H9 (cell line): Measurements from ENCODE around the gene RNF149. TPM values are rescaled to one million over a fixed set of nuclear protein-coding genes. Genes with fewer than 3 reads are reported as not detected.
A peak's percentile ranks its signal among the peaks of the same experiment; 100 is the strongest.

Source experiments
- DNase-seq: peaks from one replicate; pipeline ENCODE4 v3.0.0-alpha.2; 2017
- H2AFZ ChIP-seq: one replicate; pipeline ENCODE4 v1.6.1; 2013; ENCODE audit warnings: mild to moderate bottlenecking, low read length, control low read depth, moderate library complexity
- H2AK5ac ChIP-seq: 2 replicates; pipeline ENCODE4 v1.6.1; 2013; ENCODE audit warnings: low read length, control low read depth, mixed read lengths; ENCODE audit not compliant: insufficient read length
- H2BK120ac ChIP-seq: one replicate; pipeline ENCODE4 v1.6.1; 2013; ENCODE audit warnings: low read depth, mild to moderate bottlenecking, low read length, control low read depth, inconsistent platforms; ENCODE audit not compliant: poor library complexity, severe bottlenecking
- H2BK12ac ChIP-seq: 2 replicates; pipeline ENCODE4 v1.6.1; 2013; ENCODE audit warnings: low read length, control low read depth, mixed read lengths, low read depth; ENCODE audit not compliant: insufficient read length
- H2BK15ac ChIP-seq: 2 replicates; pipeline ENCODE4 v1.6.1; 2013; ENCODE audit warnings: low read depth, low read length, control low read depth
- H2BK20ac ChIP-seq: one replicate; pipeline ENCODE4 v1.6.1; 2013; ENCODE audit warnings: low read depth, mild to moderate bottlenecking, low read length, control low read depth, inconsistent platforms; ENCODE audit not compliant: poor library complexity, severe bottlenecking
- H2BK5ac ChIP-seq: 2 replicates; pipeline ENCODE4 v1.6.1; 2013; ENCODE audit warnings: low read length, control low read depth, mixed read lengths; ENCODE audit not compliant: insufficient read length
- H3K14ac ChIP-seq: 2 replicates; pipeline ENCODE4 v1.6.1; 2013; ENCODE audit warnings: low read length, control low read depth; ENCODE audit not compliant: insufficient read depth
- H3K18ac ChIP-seq: 2 replicates; pipeline ENCODE4 v1.6.1; 2013; ENCODE audit warnings: low read depth, mild to moderate bottlenecking, mixed read lengths, low read length, control low read depth; ENCODE audit not compliant: insufficient read length
- H3K23ac ChIP-seq: 2 replicates; pipeline ENCODE4 v1.6.1; 2013; ENCODE audit warnings: low read length, control low read depth, mixed read lengths, low read depth; ENCODE audit not compliant: insufficient read length
- H3K23me2 ChIP-seq: 2 replicates; pipeline ENCODE4 v1.6.1; 2013; ENCODE audit warnings: low read depth, mild to moderate bottlenecking, mixed read lengths, low read length, control low read depth; ENCODE audit not compliant: insufficient read length, poor library complexity, severe bottlenecking
- H3K27ac ChIP-seq: 2 replicates; pipeline ENCODE4 v1.5.1; 2013; ENCODE audit warnings: low read length, control low read depth, mixed read lengths, low read depth; ENCODE audit not compliant: insufficient read length
- H3K27me3 ChIP-seq: 2 replicates; pipeline ENCODE4 v1.6.1; 2013; ENCODE audit warnings: low read length, control low read depth, inconsistent platforms; ENCODE audit not compliant: insufficient read depth
- H3K4ac ChIP-seq: 2 replicates; pipeline ENCODE4 v1.6.1; 2013; ENCODE audit warnings: low read depth, mild to moderate bottlenecking, control low read depth, inconsistent platforms, low read length, moderate library complexity
- H3K4me1 ChIP-seq: 2 replicates; pipeline ENCODE4 v1.6.1; 2013; ENCODE audit warnings: low read length, control low read depth, inconsistent platforms; ENCODE audit not compliant: insufficient read depth
- H3K4me2 ChIP-seq: 2 replicates; pipeline ENCODE4 v1.6.1; 2013; ENCODE audit warnings: low read length, control low read depth, mixed read lengths; ENCODE audit not compliant: insufficient read length, insufficient read depth
- H3K56ac ChIP-seq: 2 replicates; pipeline ENCODE4 v1.6.1; 2013; ENCODE audit warnings: low read depth, mild to moderate bottlenecking, mixed read lengths, low read length, control low read depth; ENCODE audit not compliant: insufficient read length
- H3K79me1 ChIP-seq: 2 replicates; pipeline ENCODE4 v1.6.1; 2013; ENCODE audit warnings: low read depth, mild to moderate bottlenecking, moderate library complexity, low read length, control low read depth, inconsistent platforms; ENCODE audit not compliant: insufficient read depth, poor library complexity, severe bottlenecking
- H3K79me2 ChIP-seq: 2 replicates; pipeline ENCODE4 v1.6.1; 2013; ENCODE audit warnings: low read length, control low read depth, inconsistent platforms; ENCODE audit not compliant: insufficient read depth
- H3K9ac ChIP-seq: 2 replicates; pipeline ENCODE4 v1.6.1; 2013; ENCODE audit warnings: low read length, control low read depth, mixed read lengths; ENCODE audit not compliant: insufficient read length; ENCODE audit errors: extremely low read depth
- H3K9me3 ChIP-seq: one replicate; pipeline ENCODE4 v1.6.1; 2013; ENCODE audit warnings: low read depth, low read length, inconsistent platforms; ENCODE audit not compliant: control insufficient read depth
- H3T11ph ChIP-seq: one replicate; pipeline ENCODE4 v1.6.1; 2013; ENCODE audit warnings: mild to moderate bottlenecking, low read length, control low read depth, inconsistent platforms
- H4K20me1 ChIP-seq: one replicate; pipeline ENCODE4 v1.6.1; 2013; ENCODE audit not compliant: control insufficient read depth, insufficient read length, insufficient read depth
- H4K5ac ChIP-seq: 2 replicates; pipeline ENCODE4 v1.6.1; 2013; ENCODE audit warnings: low read depth, mild to moderate bottlenecking, mixed read lengths, low read length, control low read depth; ENCODE audit not compliant: insufficient read length
- H4K8ac ChIP-seq: replicated peaks from 2 replicates; pipeline ENCODE4 v1.6.1; 2013; ENCODE audit warnings: low read length, control low read depth, mixed read lengths, low read depth; ENCODE audit not compliant: insufficient read length
- H4K91ac ChIP-seq: 2 replicates; pipeline ENCODE4 v1.6.1; 2013; ENCODE audit warnings: low read depth, mild to moderate bottlenecking, moderate library complexity, mixed read lengths, low read length, control low read depth; ENCODE audit not compliant: insufficient read length
- H3K27ac Mint-ChIP-seq, 3 experiments: 2 replicates in 2 of 3; 3 replicates in 1 of 3; pipeline ENCODE4 v1.8.0; 2020 to 2021; ENCODE audit warnings: mixed read lengths in 3 of 3, mild to moderate bottlenecking in 1 of 3, moderate library complexity in 1 of 3
- H3K27me3 Mint-ChIP-seq: 2 replicates; pipeline ENCODE4 v1.8.0; 2021; ENCODE audit warnings: low read depth, mild to moderate bottlenecking, moderate library complexity, mixed read lengths
- H3K36me3 Mint-ChIP-seq, 3 experiments: 2 replicates in 2 of 3; 3 replicates in 1 of 3; pipeline ENCODE4 v1.8.0; 2020 to 2021; ENCODE audit warnings: low read depth in 3 of 3, mixed read lengths in 3 of 3; ENCODE audit not compliant: insufficient read depth in 1 of 3
- H3K4me1 Mint-ChIP-seq, 2 experiments: 2 replicates each; pipeline ENCODE4 v1.8.0; 2020; ENCODE audit warnings: mixed read lengths in 2 of 2
- H3K4me3 Mint-ChIP-seq, 2 experiments: 2 replicates in 1 of 2; 3 replicates in 1 of 2; pipeline ENCODE4 v1.8.0; 2020 to 2021; ENCODE audit warnings: mild to moderate bottlenecking in 2 of 2, mixed read lengths in 2 of 2, moderate library complexity in 1 of 2
- H3K9me3 Mint-ChIP-seq, 2 experiments: 2 replicates in 1 of 2; 3 replicates in 1 of 2; pipeline ENCODE4 v1.8.0; 2020; ENCODE audit warnings: mild to moderate bottlenecking in 2 of 2, mixed read lengths in 2 of 2, moderate library complexity in 1 of 2
- CTCF ChIP-seq: fragments of 200-600 bp; sonication (generic); conservative IDR thresholded peaks from 3 replicates; pipeline ENCODE4 v1.8.0; 2021; ENCODE audit warnings: antibody characterized with exemption, mild to moderate bottlenecking
- WGBS: extraction: QIAGEN DNeasy Blood & Tissue Kit; methylation state at CpG from one replicate; pipeline ENCODE4 v1.1.7; 2013; ENCODE audit warnings: missing lambda C conversion rate, low lambda C conversion rate, mixed read lengths; ENCODE audit not compliant: insufficient read length; ENCODE audit errors: extremely low coverage; 5-methylcytosine and 5-hydroxymethylcytosine counted together
- total RNA-seq: library from RNA; stranded (reverse); gene quantifications from 2 replicates; pipeline ENCODE4 v1.2.1, GENCODE V29; 2021

RNF149 gene
- total RNA-seq, 1 experiment from 2014 or later: 18.0 TPM

- no CpG with 5 or more reads among the region's 10 CpGs for WGBS
- Histone ChIP-seq H3K79me1 (peaks cover 9% of the 10 kb centered on the region), H3K9me3 (no peaks in the 10 kb centered on the region), H3K14ac (no peak overlapping the region), H3K23me2 (peaks cover 17% of the 10 kb centered on the region), H2AFZ (no peak overlapping the region), H3K9ac (no peak overlapping the region), H4K91ac (no peak overlapping the region), H4K8ac (no peak overlapping the region), H2BK15ac (no peak overlapping the region), H3K4me1 (peaks cover 7% of the 10 kb centered on the region; the same call in 1 of the 2 replicates), H2BK120ac (no peak overlapping the region), H3K56ac (no peak overlapping the region), H3T11ph (no peak overlapping the region), H4K20me1 (no peaks in the 10 kb centered on the region), H4K5ac (no peak overlapping the region), H2BK5ac (no peak overlapping the region), H2BK12ac (no peak overlapping the region), H2BK20ac (no peak overlapping the region), H3K27me3 (no peaks in the 10 kb centered on the region), H3K27ac (no peak overlapping the region), H3K4ac (no peak overlapping the region), H3K79me2 (peaks cover 22% of the 10 kb centered on the region), H3K4me2 (no peak overlapping the region), H2AK5ac (no peak overlapping the region), H3K23ac (no peak overlapping the region), H3K18ac (no peak overlapping the region)
- H3K27ac Mint-ChIP-seq: no peak overlapping the region; a peak in 1 of 7 replicates
- H3K9me3 Mint-ChIP-seq: no peaks in the 10 kb centered on the region
- H3K4me1 Mint-ChIP-seq: peaks cover 27 to 30% of the 10 kb centered on the region in 2 experiments
- peaks cover 0 to 5% (median 2%) of the 10 kb centered on the region in 3 experiments; a peak in 3 of 7 replicates for H3K36me3 Mint-ChIP-seq
- no peak for DNase-seq
- peaks cover 7% of the 10 kb centered on the region; the same call in 1 of the 2 replicates for H3K27me3 Mint-ChIP-seq
- no peak for TF ChIP-seq CTCF
- H3K4me3 Mint-ChIP-seq: peak overlapping the region in 1 of 2 experiments; percentile 43; a peak in 2 of 5 replicates
These were observed 1.8 kb upstream of the RNF149 start for GRCh38 chr2:101310090-101310833.
